Endothelial cell (in vitro differentiated cells): ENCODE results near the gene C17orf50. TPM values are rescaled to one million over a fixed set of nuclear protein-coding genes. Genes with fewer than 3 reads are reported as not detected.

ENCODE experiments used
- DNase-seq: peaks from one replicate; pipeline ENCODE4 v3.0.0; 2021; ENCODE audit warnings: low spot score
- H3K27ac Mint-ChIP-seq: one replicate; pipeline ENCODE4 v1.8.0; 2021; ENCODE audit warnings: mixed read lengths, inconsistent platforms; ENCODE audit not compliant: unreplicated experiment
- H3K27me3 Mint-ChIP-seq: one replicate; pipeline ENCODE4 v1.8.0; 2021; ENCODE audit warnings: mild to moderate bottlenecking, moderate library complexity, mixed read lengths, inconsistent platforms; ENCODE audit not compliant: unreplicated experiment
- H3K36me3 Mint-ChIP-seq: one replicate; pipeline ENCODE4 v1.8.0; 2021; ENCODE audit warnings: mild to moderate bottlenecking, low read depth, mixed read lengths, inconsistent platforms; ENCODE audit not compliant: unreplicated experiment
- H3K4me1 Mint-ChIP-seq: one replicate; pipeline ENCODE4 v1.8.0; 2021; ENCODE audit warnings: mild to moderate bottlenecking, mixed read lengths, inconsistent platforms; ENCODE audit not compliant: unreplicated experiment
- H3K4me3 Mint-ChIP-seq: one replicate; pipeline ENCODE4 v1.8.0; 2021; ENCODE audit warnings: mild to moderate bottlenecking, mixed read lengths, inconsistent platforms; ENCODE audit not compliant: unreplicated experiment
- H3K9me3 Mint-ChIP-seq: one replicate; pipeline ENCODE4 v1.8.0; 2021; ENCODE audit warnings: mixed read lengths, inconsistent platforms; ENCODE audit not compliant: unreplicated experiment
- CTCF ChIP-seq: fragments of 200-600 bp; sonication (generic); IDR thresholded peaks from one replicate; pipeline ENCODE4 v1.5.0; 2021; ENCODE audit warnings: antibody characterized with exemption; ENCODE audit not compliant: unreplicated experiment
- total RNA-seq: library from RNA; stranded (reverse); fragmentation: NEBNext Ultra II Directional; extraction: Animal tissue kit (Norgen Biotek cat#: 25700); gene quantifications from one replicate; pipeline ENCODE4 v1.2.1, GENCODE V29; 2021; ENCODE audit not compliant: unreplicated experiment

Gene C17orf50
- total RNA-seq, 1 donor from 2014 or later, result 0.90 TPM

- no peak overlapping the region for H3K4me3 Mint-ChIP-seq
- no peaks in the 10 kb centered on the region for H3K36me3 Mint-ChIP-seq
- no peaks in the 10 kb centered on the region for H3K9me3 Mint-ChIP-seq
- H3K27ac Mint-ChIP-seq, result no peak overlapping the region
- peak; percentile 8 for TF ChIP-seq CTCF
- peaks cover 61% of the 10 kb centered on the region for H3K4me1 Mint-ChIP-seq
- no peaks in the 10 kb centered on the region for H3K27me3 Mint-ChIP-seq
- DNase-seq, result peak; percentile 55
Observed at GRCh38 chr17:35804658-35805192, 44.0 kb downstream of the C17orf50 start.

- Mint-ChIP-seq H3K9me3 (no peaks in the 10 kb centered on the region), H3K36me3 (no peaks in the 10 kb centered on the region), H3K27ac (no peak overlapping the region), H3K4me3 (peak overlapping the region; percentile 21), H3K27me3 (no peaks in the 10 kb centered on the region), H3K4me1 (peaks cover 44% of the 10 kb centered on the region)
- no peak for DNase-seq
- no peak for TF ChIP-seq CTCF
Observed at GRCh38 chr17:35807371-35808144, 46.9 kb downstream of the C17orf50 start.

GRCh38 chr17:35808240-35808961 lies 47.7 kb downstream of the C17orf50 start:
- Mint-ChIP-seq H3K4me1 (peaks cover 37% of the 10 kb centered on the region), H3K36me3 (no peaks in the 10 kb centered on the region), H3K4me3 (peak overlapping the region; percentile 96), H3K27me3 (peaks cover 2% of the 10 kb centered on the region), H3K27ac (peak overlapping the region; percentile 96), H3K9me3 (no peaks in the 10 kb centered on the region)
- DNase-seq, result peak; percentile 23
- TF ChIP-seq CTCF, result no peak

- H3K27me3 Mint-ChIP-seq, result peaks cover 2% of the 10 kb centered on the region
- DNase-seq, result peak; percentile 93
- H3K27ac Mint-ChIP-seq, result peak within 1 kb of the TSS; percentile 96
- no peaks in the 10 kb centered on the region for H3K9me3 Mint-ChIP-seq
- H3K4me3 Mint-ChIP-seq, result peak within 1 kb of the TSS; percentile 96
- no peaks in the 10 kb centered on the region for H3K36me3 Mint-ChIP-seq
- peaks cover 38% of the 10 kb centered on the region for H3K4me1 Mint-ChIP-seq
- peak; percentile 59 for TF ChIP-seq CTCF
Observed at GRCh38 chr17:35808962-35809854, 48.5 kb downstream of the C17orf50 start, which contains the start of gene TAF15. TAF15 (plus strand) TSS chr17:35809484; CDS start chr17:35809570, 86 bp downstream.
